Measurements from ENCODE around the gene KCNC1. TPM values are rescaled to one million over a fixed set of nuclear protein-coding genes. Genes with fewer than 3 reads are reported as not detected.
A peak's percentile ranks its signal among the peaks of the same experiment; 100 is the strongest.

The KCNC1 gene
- total and polyA plus RNA-seq, 7 donors = 0.01 to 1.1 (median 0.13) TPM

DNA sequence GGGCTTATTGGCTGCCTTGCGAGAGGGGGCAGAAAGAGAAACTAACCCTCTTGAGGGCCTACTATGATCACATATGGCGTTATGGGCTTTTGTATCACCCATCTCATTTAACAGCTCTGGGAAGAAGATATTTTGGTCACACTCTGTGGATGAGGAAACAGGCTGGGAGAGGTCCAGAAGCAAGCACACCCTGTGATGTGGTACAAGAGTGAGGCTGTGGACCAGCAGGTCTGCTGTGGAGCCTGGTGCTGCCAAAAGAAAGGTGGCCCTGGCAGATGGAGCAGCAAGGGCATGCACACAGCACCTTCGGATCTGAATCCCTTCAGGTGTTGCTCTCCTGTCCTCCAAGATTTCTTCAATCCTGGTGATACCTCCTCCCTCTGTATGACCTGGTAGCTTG, 64.1 kb downstream of the KCNC1 start:
- no peak overlapping the region for H3K4me3 ChIP-seq
- H3K4me1 ChIP-seq = peaks cover 48% of the 10 kb centered on the region
- peak overlapping the region; percentile 91 for H3K27ac ChIP-seq
- DNase-seq (peak in 1 of 2 donors; percentile 77), ATAC-seq (peak; percentile 89 to 93 (median 90))
- TF ChIP-seq, protein P1, sequence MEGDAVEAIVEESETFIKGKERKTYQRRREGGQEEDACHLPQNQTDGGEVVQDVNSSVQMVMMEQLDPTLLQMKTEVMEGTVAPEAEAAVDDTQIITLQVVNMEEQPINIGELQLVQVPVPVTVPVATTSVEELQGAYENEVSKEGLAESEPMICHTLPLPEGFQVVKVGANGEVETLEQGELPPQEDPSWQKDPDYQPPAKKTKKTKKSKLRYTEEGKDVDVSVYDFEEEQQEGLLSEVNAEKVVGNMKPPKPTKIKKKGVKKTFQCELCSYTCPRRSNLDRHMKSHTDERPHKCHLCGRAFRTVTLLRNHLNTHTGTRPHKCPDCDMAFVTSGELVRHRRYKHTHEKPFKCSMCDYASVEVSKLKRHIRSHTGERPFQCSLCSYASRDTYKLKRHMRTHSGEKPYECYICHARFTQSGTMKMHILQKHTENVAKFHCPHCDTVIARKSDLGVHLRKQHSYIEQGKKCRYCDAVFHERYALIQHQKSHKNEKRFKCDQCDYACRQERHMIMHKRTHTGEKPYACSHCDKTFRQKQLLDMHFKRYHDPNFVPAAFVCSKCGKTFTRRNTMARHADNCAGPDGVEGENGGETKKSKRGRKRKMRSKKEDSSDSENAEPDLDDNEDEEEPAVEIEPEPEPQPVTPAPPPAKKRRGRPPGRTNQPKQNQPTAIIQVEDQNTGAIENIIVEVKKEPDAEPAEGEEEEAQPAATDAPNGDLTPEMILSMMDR (IDR thresholded peaks at IDR 0.05) = no peak
- H3K36me3 ChIP-seq (ENCODE audit: insufficient read depth in 1 of 2, low read depth in 1 of 2) = no peaks in the 10 kb centered on the region
- 35 to 51% (median 35%) methylated on average over 3 of the region's 3 CpGs for WGBS, 3 donors
- H3K27me3 ChIP-seq (ENCODE audit: insufficient read depth in 3 of 3, low read length in 2 of 3) = no peaks in the 10 kb centered on the region
- intact Hi-C loops (cut with DNase I) = loop anchor here (5.0 kb wide), 2 partner anchors 39 to 46 kb away; no protein-coding TSS in a partner anchor
- H3K9me3 ChIP-seq = no peaks in the 10 kb centered on the region

- TF ChIP-seq, protein P1 (IDR thresholded peaks at IDR 0.05) = no peak
- intact Hi-C loops (cut with DNase I) = loop anchor here (5.0 kb wide), 2 partner anchors 38 to 47 kb away; no protein-coding TSS in a partner anchor
Observed at GRCh38 chr11:17799147-17799546, 64.6 kb downstream of the KCNC1 start.

DNA sequence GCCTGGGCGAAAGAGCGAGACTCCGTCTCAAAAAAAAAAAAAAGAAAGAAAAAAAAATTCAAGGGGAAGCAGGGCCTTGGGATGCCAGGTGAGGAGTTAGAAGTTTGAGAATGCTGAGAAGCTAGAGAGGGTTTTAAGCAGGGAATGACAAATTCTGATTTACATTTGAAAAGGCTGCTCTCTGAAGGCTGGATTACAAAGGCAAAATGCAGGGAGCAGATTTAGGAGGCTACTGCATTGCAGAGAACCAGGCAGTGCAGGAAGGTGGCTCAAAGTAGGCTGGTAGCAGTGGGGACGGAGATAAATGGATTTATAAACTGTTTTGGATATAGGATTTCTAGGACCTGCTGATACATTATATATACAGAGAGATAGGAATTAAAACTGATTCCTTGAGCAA, 66.6 kb downstream of the KCNC1 start:
- Histone ChIP-seq H3K4me1 (peaks cover 39% of the 10 kb centered on the region), H3K4me3 (no peak overlapping the region), H3K27ac (no peak overlapping the region), H3K36me3 (ENCODE audit: insufficient read depth in 1 of 2, low read depth in 1 of 2) (no peaks in the 10 kb centered on the region), H3K27me3 (ENCODE audit: insufficient read depth in 3 of 3, low read length in 2 of 3) (no peaks in the 10 kb centered on the region), H3K9me3 (no peaks in the 10 kb centered on the region)
- intact Hi-C loops (cut with DNase I) = no loop called here
- ATAC-seq (no peak), DNase-seq (no peak)
- WGBS, 3 donors = 92 to 99% (median 97%) methylated on average over 2 to 4 of the region's 4 CpGs
- TF ChIP-seq, protein P1 (IDR thresholded peaks at IDR 0.05) = no peak

More at GRCh38 chr11:17799147-17799546, 64.6 kb downstream of the KCNC1 start:
- no peaks in the 10 kb centered on the region for H3K9me3 ChIP-seq
- peaks cover 48% of the 10 kb centered on the region for H3K4me1 ChIP-seq
- no peaks in the 10 kb centered on the region for H3K27me3 ChIP-seq (ENCODE audit: insufficient read depth in 3 of 3, low read length in 2 of 3)
- 95 to 96% (median 96%) methylated on average over 5 of the region's 5 CpGs for WGBS, 3 donors
- H3K27ac ChIP-seq = peak overlapping the region; percentile 91
- no peak for ATAC-seq
- no peaks in the 10 kb centered on the region for H3K36me3 ChIP-seq (ENCODE audit: insufficient read depth in 1 of 2, low read depth in 1 of 2)
- DNase-seq = peak in 1 of 2 donors; percentile 47
- H3K4me3 ChIP-seq = no peak overlapping the region

GRCh38 chr11:17802491-17802890, 67.9 kb downstream of the KCNC1 start:
- H3K4me3 ChIP-seq = no peak overlapping the region
- H3K4me1 ChIP-seq = peaks cover 28% of the 10 kb centered on the region
- WGBS, 3 donors = 77 to 82% (median 80%) methylated on average over 4 of the region's 4 CpGs
- no peak overlapping the region for H3K27ac ChIP-seq
- TF ChIP-seq, protein P1 (IDR thresholded peaks at IDR 0.05) = no peak
- no peaks in the 10 kb centered on the region for H3K9me3 ChIP-seq
- H3K27me3 ChIP-seq (ENCODE audit: insufficient read depth in 3 of 3, low read length in 2 of 3) = no peaks in the 10 kb centered on the region
- intact Hi-C loops (cut with DNase I) = no loop called here
- DNase-seq (no peak), ATAC-seq (no peak)
- H3K36me3 ChIP-seq (ENCODE audit: insufficient read depth in 1 of 2, low read depth in 1 of 2) = no peaks in the 10 kb centered on the region

DNA sequence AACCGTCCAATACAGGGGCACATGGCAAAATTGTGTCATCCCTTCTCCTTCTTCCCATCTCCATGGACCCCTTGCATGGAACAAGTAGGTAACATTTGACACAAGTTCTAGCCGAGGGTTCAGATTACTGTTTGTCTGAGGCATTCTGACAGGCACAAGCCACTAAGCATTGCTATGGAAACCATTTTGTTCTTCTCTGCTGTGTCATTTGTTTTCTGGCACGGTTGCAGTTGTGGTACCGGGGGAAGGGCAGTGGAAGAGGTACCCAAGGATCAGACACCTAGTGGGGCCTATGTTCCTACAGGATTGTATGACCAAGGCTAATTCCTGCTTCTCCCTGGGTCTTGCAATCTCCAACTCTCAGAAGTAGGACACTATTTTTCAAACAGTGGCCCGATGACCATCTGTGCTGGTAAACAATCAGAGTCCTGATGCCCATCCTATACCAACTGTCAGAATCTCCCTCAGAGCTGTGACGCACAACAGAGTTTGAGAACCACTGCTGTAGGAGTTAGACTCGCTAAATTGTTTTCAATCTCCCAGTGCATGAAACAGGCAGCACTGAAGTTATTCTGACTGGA, 69.3 kb downstream of the KCNC1 start:
- H3K27ac ChIP-seq = no peak overlapping the region
- TF ChIP-seq, protein P1 (IDR thresholded peaks at IDR 0.05) = no peak
- 84 to 85% (median 85%) methylated on average over 7 of the region's 7 CpGs for WGBS, 3 donors
- H3K27me3 ChIP-seq (ENCODE audit: insufficient read depth in 3 of 3, low read length in 2 of 3) = no peaks in the 10 kb centered on the region
- ATAC-seq = no peak
- no peak for DNase-seq
- no peaks in the 10 kb centered on the region for H3K9me3 ChIP-seq
- H3K4me1 ChIP-seq = peaks cover 20% of the 10 kb centered on the region
- H3K36me3 ChIP-seq (ENCODE audit: insufficient read depth in 1 of 2, low read depth in 1 of 2) = no peaks in the 10 kb centered on the region
- H3K4me3 ChIP-seq = no peak overlapping the region
- intact Hi-C loops (cut with DNase I) = no loop called here
